Astrocyte (in vitro differentiated cells and primary cell): ENCODE measurements around the gene PILRA. TPM values are rescaled to one million over a fixed set of nuclear protein-coding genes. Genes with fewer than 3 reads are reported as not detected.

Experiments used
- DNase-seq: peaks from one replicate; pipeline ENCODE4 v3.0.0-alpha.2; 2010; ENCODE audit warnings: low read depth
- FAIRE-seq: peaks from 2 replicates; lab custom pipeline; 2011; peaks lifted over from hg19 to GRCh38; lab: Jason Lieb, UNC
- H2AFZ ChIP-seq: 2 replicates; pipeline ENCODE4 v1.6.0; 2012; ENCODE audit warnings: low read depth, low read length, inconsistent platforms
- H3K27ac ChIP-seq: 2 replicates; pipeline ENCODE4 v1.5.1; 2011; ENCODE audit warnings: low read depth, low read length, inconsistent platforms
- H3K27me3 ChIP-seq: 2 replicates; pipeline ENCODE4 v1.6.0; 2011; ENCODE audit warnings: low read length, inconsistent platforms; ENCODE audit not compliant: insufficient read depth
- H3K36me3 ChIP-seq: 2 replicates; pipeline ENCODE4 v1.5.1; 2011; ENCODE audit warnings: low read length, inconsistent platforms; ENCODE audit not compliant: insufficient read depth
- H3K4me1 ChIP-seq: 2 replicates; pipeline ENCODE4 v1.5.1; 2011; ENCODE audit warnings: low read length, inconsistent platforms; ENCODE audit not compliant: insufficient read depth
- H3K4me2 ChIP-seq: 2 replicates; pipeline ENCODE4 v1.6.0; 2012; ENCODE audit warnings: low read length, inconsistent platforms
- H3K4me3 ChIP-seq: 2 replicates; pipeline ENCODE4 v1.5.1; 2011; ENCODE audit warnings: low read depth, mild to moderate bottlenecking, low read length, inconsistent platforms; ENCODE audit not compliant: insufficient read depth
- H3K79me2 ChIP-seq: 2 replicates; pipeline ENCODE4 v1.6.0; 2012; ENCODE audit warnings: mild to moderate bottlenecking, low read length, inconsistent platforms; ENCODE audit not compliant: insufficient read depth
- H3K9ac ChIP-seq: 2 replicates; pipeline ENCODE4 v1.6.0; 2012; ENCODE audit warnings: mild to moderate bottlenecking, low read length, inconsistent platforms
- H3K9me3 ChIP-seq: 2 replicates; pipeline ENCODE4 v1.5.1; 2012; ENCODE audit warnings: low read depth, mild to moderate bottlenecking, low read length, inconsistent platforms; ENCODE audit not compliant: insufficient read depth
- H4K20me1 ChIP-seq: 2 replicates; pipeline ENCODE4 v1.6.0; 2012; ENCODE audit warnings: low read length, inconsistent platforms; ENCODE audit not compliant: insufficient read depth
- H3K27ac Mint-ChIP-seq: one replicate; pipeline ENCODE4 v1.8.0; 2021; ENCODE audit warnings: mild to moderate bottlenecking, mixed read lengths; ENCODE audit not compliant: unreplicated experiment
- H3K27me3 Mint-ChIP-seq: one replicate; pipeline ENCODE4 v1.8.0; 2021; ENCODE audit warnings: low read depth, mixed read lengths; ENCODE audit not compliant: unreplicated experiment
- H3K36me3 Mint-ChIP-seq: one replicate; pipeline ENCODE4 v1.8.0; 2021; ENCODE audit warnings: low read depth, mixed read lengths; ENCODE audit not compliant: unreplicated experiment
- H3K4me1 Mint-ChIP-seq: one replicate; pipeline ENCODE4 v1.8.0; 2021; ENCODE audit warnings: low read depth, mixed read lengths; ENCODE audit not compliant: unreplicated experiment
- H3K4me3 Mint-ChIP-seq: one replicate; pipeline ENCODE4 v1.8.0; 2021; ENCODE audit warnings: mild to moderate bottlenecking, moderate library complexity, mixed read lengths; ENCODE audit not compliant: unreplicated experiment
- H3K9me3 Mint-ChIP-seq: one replicate; pipeline ENCODE4 v1.8.0; 2021; ENCODE audit warnings: mild to moderate bottlenecking, mixed read lengths; ENCODE audit not compliant: unreplicated experiment
- EZH2 ChIP-seq: IDR thresholded peaks from 2 replicates; pipeline ENCODE4 v1.6.1; 2012; ENCODE audit warnings: mild to moderate bottlenecking, low read length, inconsistent platforms; ENCODE audit not compliant: insufficient read depth
- total RNA-seq: library from RNA; stranded (reverse); gene quantifications from 2 replicates; pipeline ENCODE4 v1.2.1, GENCODE V29; 2021
- TF ChIP-seq, protein P1 (sequence below): IDR thresholded peaks from 2 replicates; pipeline ENCODE4 v1.5.1; 2011; ENCODE audit warnings: low read depth, mild to moderate bottlenecking, inconsistent platforms, low read length, moderate library complexity; ENCODE audit not compliant: insufficient read depth

The PILRA gene
- total RNA-seq, 1 donor from 2014 or later, result 2.3 TPM

DNA sequence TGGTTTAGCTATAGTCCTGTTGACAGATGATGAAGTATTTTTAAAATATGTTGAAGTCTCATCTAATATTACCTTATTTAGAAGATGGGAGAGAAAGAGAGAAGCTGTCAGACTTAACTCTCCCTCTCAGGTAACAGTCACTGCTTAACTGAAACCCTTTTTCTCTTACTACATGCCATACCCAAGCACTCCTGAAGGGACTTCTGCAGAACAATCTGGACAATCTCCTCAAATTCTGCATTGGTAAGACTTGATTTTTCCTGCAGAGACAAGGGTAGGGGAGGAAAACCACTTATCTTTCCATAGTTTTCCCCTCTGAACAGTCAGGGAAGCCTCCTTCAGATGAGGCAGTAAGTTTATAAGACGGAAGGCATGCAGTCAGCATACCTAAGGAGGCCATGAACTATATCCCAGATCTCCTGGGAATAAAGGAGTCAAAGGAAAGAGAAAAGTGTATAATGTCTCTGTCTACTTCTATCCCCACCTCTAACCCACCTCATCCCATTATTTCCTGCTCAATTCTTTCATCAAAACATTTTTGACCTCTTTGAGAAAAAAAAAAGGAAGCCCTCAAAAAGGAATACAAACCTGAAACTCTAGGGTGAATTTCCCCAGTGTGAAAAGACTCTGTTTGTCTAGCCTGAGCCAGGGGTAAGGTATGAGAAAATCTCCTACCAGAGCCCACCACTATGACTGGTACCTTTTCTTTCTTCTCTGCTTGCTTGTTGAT, 45.8 kb downstream of the PILRA start:
- no peak for DNase-seq
- FAIRE-seq, result no peak
- Mint-ChIP-seq H3K4me3 (no peak overlapping the region), H3K27ac (no peak overlapping the region), H3K27me3 (peaks cover 4% of the 10 kb centered on the region), H3K36me3 (peaks cover 2% of the 10 kb centered on the region), H3K4me1 (peaks cover 9% of the 10 kb centered on the region), H3K9me3 (peaks cover 3% of the 10 kb centered on the region)
- H2AFZ ChIP-seq, result no peak overlapping the region
- H3K27ac ChIP-seq, result no peak overlapping the region
- H3K9me3 ChIP-seq, result no peaks in the 10 kb centered on the region
- H3K27me3 ChIP-seq, result no peaks in the 10 kb centered on the region
- no peaks in the 10 kb centered on the region for H3K79me2 ChIP-seq
- no peaks in the 10 kb centered on the region for H3K4me1 ChIP-seq
- H3K4me3 ChIP-seq, result no peak overlapping the region
- H4K20me1 ChIP-seq, result no peaks in the 10 kb centered on the region
- H3K4me2 ChIP-seq, result no peak overlapping the region
- H3K9ac ChIP-seq, result no peak overlapping the region
- no peak for TF ChIP-seq EZH2
- TF ChIP-seq, protein P1, sequence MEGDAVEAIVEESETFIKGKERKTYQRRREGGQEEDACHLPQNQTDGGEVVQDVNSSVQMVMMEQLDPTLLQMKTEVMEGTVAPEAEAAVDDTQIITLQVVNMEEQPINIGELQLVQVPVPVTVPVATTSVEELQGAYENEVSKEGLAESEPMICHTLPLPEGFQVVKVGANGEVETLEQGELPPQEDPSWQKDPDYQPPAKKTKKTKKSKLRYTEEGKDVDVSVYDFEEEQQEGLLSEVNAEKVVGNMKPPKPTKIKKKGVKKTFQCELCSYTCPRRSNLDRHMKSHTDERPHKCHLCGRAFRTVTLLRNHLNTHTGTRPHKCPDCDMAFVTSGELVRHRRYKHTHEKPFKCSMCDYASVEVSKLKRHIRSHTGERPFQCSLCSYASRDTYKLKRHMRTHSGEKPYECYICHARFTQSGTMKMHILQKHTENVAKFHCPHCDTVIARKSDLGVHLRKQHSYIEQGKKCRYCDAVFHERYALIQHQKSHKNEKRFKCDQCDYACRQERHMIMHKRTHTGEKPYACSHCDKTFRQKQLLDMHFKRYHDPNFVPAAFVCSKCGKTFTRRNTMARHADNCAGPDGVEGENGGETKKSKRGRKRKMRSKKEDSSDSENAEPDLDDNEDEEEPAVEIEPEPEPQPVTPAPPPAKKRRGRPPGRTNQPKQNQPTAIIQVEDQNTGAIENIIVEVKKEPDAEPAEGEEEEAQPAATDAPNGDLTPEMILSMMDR, result no peak
- no peaks in the 10 kb centered on the region for H3K36me3 ChIP-seq

DNA sequence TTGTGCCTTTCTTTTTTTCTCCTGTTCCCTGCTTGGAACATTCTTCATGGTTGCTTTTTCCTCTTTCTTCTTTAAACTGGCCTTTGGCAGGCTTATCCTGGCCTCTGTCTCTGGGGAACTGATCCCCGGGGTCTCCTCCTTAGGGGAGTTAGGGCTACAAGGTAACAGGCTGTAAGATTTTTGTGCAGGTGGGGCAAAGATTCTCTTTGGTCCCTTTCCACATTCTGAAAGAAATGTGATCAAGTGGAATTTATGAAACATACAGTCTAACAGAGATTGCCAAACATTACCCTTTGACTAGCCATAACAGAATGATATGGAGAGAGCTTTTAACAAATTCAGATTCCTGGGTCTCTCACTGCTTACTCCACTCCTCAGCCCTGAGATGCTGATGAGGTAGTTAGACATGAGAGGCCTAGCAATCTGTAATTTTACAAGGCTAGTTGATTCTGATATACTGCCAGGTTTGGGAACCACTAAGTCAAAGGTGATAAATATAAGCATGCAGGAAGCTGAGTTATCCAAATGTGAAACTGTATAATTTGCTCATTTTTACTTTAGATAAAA, 46.5 kb downstream of the PILRA start:
- no peak overlapping the region for H2AFZ ChIP-seq
- Mint-ChIP-seq H3K27me3 (peaks cover 4% of the 10 kb centered on the region), H3K27ac (no peak overlapping the region), H3K9me3 (peaks cover 3% of the 10 kb centered on the region), H3K4me3 (no peak overlapping the region), H3K36me3 (peaks cover 2% of the 10 kb centered on the region), H3K4me1 (peaks cover 9% of the 10 kb centered on the region)
- no peaks in the 10 kb centered on the region for H3K4me1 ChIP-seq
- H3K79me2 ChIP-seq, result no peaks in the 10 kb centered on the region
- DNase-seq (no peak), FAIRE-seq (no peak)
- no peak overlapping the region for H3K27ac ChIP-seq
- no peak overlapping the region for H3K4me2 ChIP-seq
- H3K4me3 ChIP-seq, result no peak overlapping the region
- H3K36me3 ChIP-seq, result no peaks in the 10 kb centered on the region
- H3K9me3 ChIP-seq, result no peaks in the 10 kb centered on the region
- no peak overlapping the region for H3K9ac ChIP-seq
- H3K27me3 ChIP-seq, result no peaks in the 10 kb centered on the region
- no peak for TF ChIP-seq EZH2
- TF ChIP-seq, protein P1, result no peak
- H4K20me1 ChIP-seq, result no peaks in the 10 kb centered on the region

DNA sequence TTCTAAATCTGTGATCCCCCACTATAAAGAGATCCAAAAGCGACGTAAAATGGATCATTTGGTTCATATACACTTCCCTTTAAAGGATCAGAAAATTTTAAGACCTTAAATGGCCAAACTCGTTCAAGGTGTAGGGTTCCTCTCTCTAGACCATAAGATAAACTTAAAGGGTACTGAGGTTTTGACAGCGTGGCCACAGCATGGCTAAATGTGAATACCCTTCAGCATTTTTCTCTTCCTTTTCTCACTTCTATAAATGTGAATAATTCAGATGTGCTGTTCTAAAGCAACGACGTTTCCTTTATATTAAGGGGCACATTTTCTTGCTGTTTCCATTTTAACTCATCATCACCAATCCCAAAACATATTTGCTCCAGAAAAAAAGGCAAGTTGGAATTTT, 50.0 kb downstream of the PILRA start:
- no peaks in the 10 kb centered on the region for H4K20me1 ChIP-seq
- no peaks in the 10 kb centered on the region for H3K9me3 Mint-ChIP-seq
- H3K4me3 ChIP-seq, result no peak overlapping the region
- no peak overlapping the region for H3K4me2 ChIP-seq
- peaks cover 9% of the 10 kb centered on the region for H3K4me1 Mint-ChIP-seq
- no peak overlapping the region for H3K27ac ChIP-seq
- no peak overlapping the region for H3K4me3 Mint-ChIP-seq
- H3K9ac ChIP-seq, result no peak overlapping the region
- no peaks in the 10 kb centered on the region for H3K36me3 Mint-ChIP-seq
- FAIRE-seq (no peak), DNase-seq (no peak)
- no peaks in the 10 kb centered on the region for H3K36me3 ChIP-seq
- H2AFZ ChIP-seq, result no peak overlapping the region
- H3K27ac Mint-ChIP-seq, result no peak overlapping the region
- H3K27me3 ChIP-seq, result no peaks in the 10 kb centered on the region
- TF ChIP-seq, protein P1, result no peak
- no peaks in the 10 kb centered on the region for H3K79me2 ChIP-seq
- H3K27me3 Mint-ChIP-seq, result no peaks in the 10 kb centered on the region
- no peaks in the 10 kb centered on the region for H3K9me3 ChIP-seq
- H3K4me1 ChIP-seq, result peaks cover 3% of the 10 kb centered on the region
